Stimulated activated CD8-positive, alpha-beta memory T cell treated with anti-CD3 and anti-CD28 coated beads, Interleukin-15, amount 100 ng/mL, for 24 hours (primary cell): ENCODE measurements around the gene CSF2.
"Not testable (repeated sequence)": the region's sequence is repeated elsewhere in the genome, so short reads cannot be mapped to it uniquely, and the experiment has no call there.

ENCODE experiments used
- DNase-seq: peaks from one replicate; pipeline ENCODE4 v3.0.0-alpha.2; 2020; ENCODE audit warnings: low read depth

The CSF2 gene

DNA sequence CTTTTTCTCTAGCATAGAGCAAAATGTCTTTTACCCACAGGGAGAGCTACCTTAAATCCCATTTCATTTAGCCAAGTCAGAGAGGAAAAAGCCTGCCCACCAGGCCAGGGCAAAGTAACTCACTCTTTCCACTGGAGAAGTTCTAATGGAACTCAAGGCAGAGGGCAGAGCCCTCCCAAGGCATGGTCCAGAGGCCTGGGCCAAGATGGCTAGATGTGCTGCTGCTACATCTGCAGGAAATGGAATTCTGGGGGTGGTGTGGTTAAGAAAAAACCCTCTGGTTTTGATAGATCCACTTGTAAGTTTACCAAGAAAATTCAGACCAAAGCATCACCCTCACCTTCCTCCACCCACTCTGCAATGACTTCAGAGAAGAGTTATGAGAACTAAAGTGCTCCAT lies 37.3 kb downstream of the CSF2 start:
- DNase-seq: no peak

DNA sequence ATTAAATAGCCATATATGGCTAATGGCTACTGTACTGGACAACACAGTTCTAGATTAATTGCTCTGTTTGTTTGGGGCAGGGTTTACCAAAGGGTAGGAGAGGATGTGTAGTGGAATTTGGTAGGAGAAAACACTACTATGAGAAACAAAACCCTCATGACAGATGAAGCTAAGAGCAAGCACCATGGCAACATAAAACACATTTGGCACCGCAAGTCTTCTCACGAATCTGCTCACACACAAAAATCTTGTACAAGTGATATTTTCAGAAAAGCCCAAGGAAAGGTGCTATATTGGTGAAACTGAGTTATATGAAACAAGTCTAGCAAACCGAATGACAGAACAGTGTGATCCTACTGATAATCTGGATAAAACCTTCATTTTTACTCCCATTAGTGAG lies 38.5 kb downstream of the CSF2 start:
- DNase-seq: no peak

DNA sequence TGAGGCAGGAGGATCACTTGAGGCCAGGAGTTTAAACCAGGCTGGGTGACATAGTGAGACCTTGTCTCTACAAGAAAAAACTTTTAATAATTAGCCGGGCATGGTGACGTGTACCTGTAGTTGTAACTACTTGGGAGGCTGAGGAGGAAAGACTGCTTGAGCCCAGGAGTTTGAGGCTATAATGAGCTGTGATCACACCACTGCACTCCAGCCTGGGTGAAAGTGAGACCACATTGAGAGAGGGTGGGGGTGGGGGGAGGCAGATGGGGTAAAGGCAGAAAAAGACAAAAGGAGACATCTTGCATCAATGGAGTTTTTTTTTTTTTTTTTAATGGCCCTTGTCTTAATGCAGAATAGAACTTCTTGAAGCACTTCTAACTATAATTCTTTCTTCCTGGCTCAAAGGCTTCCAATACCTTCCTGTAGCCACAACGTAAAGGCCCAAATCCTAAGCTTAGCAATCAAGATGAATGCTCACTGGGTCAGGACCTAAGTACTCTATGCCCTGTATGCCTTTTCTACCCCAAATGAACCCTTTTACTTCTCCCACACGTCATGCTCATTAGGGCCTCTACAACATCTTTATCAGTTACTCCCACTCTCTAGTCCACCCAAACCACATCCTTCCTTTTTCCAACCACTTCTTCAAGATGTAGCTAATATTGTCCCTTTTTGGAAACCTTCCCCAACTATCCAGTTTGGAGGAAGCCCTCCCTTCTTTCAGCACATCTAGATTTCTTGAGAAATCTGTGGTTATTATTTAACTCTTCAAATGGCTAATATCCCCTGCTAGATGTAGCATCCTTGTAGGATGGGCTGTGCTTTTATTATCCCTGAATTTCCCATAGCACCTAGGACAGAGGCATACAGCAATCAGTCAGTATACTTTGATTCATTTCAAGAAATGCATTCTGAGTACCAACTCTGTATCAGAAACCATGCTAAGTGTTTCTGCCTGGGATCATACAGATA lies 40.8 kb downstream of the CSF2 start:
- DNase-seq: no peak

DNA sequence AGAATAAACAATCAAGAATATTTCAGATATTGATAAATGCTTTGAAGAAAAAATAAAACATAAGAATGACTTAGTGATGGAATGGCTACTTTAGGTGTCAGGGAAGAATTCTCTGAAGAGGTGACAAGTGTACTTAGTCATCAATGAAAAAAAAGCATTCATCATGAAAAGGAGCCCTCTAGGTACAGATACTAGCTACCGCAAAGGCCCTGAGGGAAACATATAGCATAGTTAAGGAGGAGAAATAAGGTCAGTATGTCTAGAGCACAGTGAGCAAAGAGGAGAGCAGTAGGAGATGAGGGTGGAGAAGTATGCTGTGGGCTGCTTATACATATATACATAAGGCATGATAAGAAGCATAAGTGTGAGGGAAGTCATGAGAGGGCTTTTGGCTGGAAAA lies 41.8 kb downstream of the CSF2 start:
- DNase-seq: no peak

DNA sequence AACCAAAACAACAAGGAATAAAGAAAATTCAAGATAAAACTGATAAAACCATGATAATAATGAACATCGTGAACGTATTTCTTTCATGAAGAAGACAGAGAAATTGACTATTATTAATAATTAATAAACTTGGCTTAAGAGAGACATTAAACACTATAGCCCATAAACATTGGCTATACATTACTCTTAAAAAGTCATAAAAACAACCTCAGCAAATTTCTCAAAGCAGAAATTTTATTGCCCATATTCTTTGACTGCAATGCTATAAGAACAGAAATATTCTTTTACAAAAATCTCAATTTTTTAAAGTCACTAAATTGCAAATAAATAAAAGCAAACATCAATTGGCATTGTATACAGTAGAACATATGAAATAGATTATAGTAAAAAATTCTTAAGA lies 42.5 kb downstream of the CSF2 start:
- DNase-seq: no peak

DNA sequence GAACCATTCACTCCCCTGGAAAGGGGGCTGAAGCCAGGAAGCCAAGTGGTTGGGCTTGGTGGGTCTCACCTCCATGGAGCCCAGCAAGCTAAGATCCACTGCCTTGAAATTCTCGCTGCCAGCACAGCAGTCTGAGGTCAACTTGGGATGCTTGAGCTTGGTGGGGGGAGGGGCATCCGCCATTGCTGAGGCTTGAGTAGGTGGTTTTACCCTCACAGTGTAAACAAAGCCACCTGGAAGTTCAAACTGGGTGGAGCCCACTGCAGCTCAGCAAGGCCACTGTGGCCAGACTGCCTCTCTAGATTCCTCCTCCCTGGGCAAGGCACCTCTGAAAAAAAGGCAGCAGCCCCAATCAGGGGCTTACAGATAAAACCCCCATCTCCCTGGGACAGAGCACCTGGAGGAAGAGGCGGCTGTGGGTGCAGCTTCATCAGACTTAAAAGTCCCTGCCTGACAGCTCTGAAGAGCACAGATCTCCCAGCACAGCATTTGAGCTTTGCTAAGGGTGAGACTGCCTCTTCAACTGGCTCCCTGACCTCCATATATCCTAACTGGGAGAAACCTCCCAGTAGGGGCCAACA lies 43.4 kb downstream of the CSF2 start:
- not testable (repeated sequence) for DNase-seq

DNA sequence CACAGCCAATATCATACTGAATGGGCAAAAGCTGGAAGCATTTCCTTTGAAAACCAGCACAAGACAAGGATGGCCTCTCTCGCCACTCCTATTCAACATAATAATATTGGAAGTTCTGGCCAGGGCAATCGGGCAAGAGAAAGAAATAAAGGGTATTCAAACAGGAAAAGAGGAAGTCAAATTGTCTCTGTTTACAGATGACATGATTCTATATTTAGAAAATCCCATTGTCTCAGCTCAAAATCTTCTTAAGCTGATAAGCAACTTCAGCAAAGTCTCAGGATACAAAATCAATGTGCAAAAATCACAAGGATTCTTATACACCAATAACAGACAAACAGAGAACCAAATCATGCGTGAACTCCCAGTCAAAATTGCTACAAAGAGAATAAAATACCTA lies 47.1 kb downstream of the CSF2 start:
- not testable (repeated sequence) for DNase-seq

DNA sequence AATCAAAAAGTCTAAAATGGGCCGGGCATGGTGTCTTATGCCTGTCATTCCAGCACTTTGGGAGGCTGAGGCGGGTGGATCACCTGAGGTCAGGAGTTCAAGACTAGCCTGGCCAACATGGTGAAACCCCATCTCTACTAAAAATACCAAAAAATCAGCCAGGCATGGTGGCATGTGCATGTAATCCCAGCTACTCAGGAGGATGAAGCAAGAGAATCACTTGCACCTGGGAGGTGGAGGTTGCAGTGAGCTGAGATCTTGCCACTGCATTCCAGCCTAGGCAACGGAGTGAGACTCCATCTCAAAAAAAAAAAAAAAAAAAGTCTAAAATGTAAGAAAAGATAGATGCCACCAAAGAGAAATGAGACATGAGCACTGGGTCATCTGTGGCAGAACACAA lies 49.4 kb downstream of the CSF2 start:
- DNase-seq: not testable (repeated sequence)

DNA sequence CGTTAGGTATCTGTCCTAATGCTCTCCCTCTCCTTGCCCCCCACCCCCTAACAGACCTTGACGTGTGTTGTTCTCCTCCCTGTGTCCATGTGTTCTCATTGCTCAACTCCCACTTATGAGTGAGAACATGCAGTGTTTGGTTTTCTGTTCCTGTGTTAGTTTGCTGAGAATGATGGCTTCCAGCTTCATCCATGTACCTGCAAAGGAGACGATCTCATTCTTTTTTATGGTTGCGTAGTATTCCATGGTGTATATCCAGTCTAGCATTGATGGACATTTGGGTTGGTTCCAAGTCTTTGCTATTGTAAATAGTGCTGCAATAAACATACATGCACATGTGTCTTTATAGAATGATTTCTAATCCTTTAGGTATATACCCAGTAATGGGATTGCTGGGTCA lies 50.0 kb downstream of the CSF2 start:
- not testable (repeated sequence) for DNase-seq
